Heart left ventricle (tissue), 13 donors: Measurements from ENCODE around the gene COLEC12.

Experiments used
- POLR2A ChIP-seq, 2 donors: fragments of 450-650 bp; IDR thresholded peaks; one replicate each; pipeline ENCODE4 v1.6.1; 2017; ENCODE audit warnings: antibody characterized with exemption in 2 of 2, mild to moderate bottlenecking in 2 of 2, moderate library complexity in 2 of 2
- TF ChIP-seq, protein P1 (sequence below), 12 donors: fragments of 200-600 bp; sonication (generic) in 4 of 12; IDR thresholded peaks; one replicate each; pipeline versions ENCODE4 v1.5.0 to v1.8.0; 2018 to 2022; ENCODE audit warnings: antibody characterized with exemption in 12 of 12, mild to moderate bottlenecking in 5 of 12
- donor health status: ischemic (EF 13 %, LVEDD 7.1; RV severe dilation, severe dysfunction).
- donor health status: DM: no; HTN: yes; CAD: no.
- donor health status: DM: no; HTN: no; CAD: no.
- donor health status: ischemic (EF 25% LVEDD 6.9; RV normal size, moderate dysfunction).
- donor health status: ischemic (EF 25% LVEDD 5.7; RV mildly dilated, moderate dysfunction).
- donor health status: ischemic (EF 35%, LVEDD 5.7; RV mildly dilated, moderate dysfunction).
- donor health status: nonischemic (EF 11% LVEDD 7.7; RV severe dilation, severe dysfunction).
- donor health status: DM: yes; HTN: yes; CAD: no.
- donor health status: PGD.
- donor health status: ischemic (EF 29% LVEDD 5.4; RV normal size, mild dysfunction).
- donor health status: nonischemic (EF 23%, LVEDD 6.1; RV moderate dilation, normal function).

DNA sequence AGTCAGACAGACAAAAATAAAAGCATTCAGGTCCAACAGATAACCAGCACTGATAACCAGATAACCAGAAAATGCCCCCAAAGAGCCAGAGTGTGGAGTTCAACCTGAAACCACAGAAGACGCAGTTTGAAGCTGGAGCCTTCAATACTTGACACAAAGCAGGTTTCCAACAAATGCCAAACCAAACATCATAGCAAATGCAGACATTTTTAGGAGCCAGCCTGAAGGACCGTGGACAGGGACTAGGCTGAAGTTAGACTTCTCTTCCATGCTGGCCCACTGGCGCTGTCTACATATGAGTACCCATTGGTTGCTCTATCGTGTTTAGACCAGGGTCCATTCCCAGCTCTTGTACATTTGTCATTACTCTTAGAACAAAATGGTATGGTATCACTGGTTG, 9.9 kb downstream of the COLEC12 start:
- TF ChIP-seq POLR2A (IDR thresholded peaks at IDR 0.05): no peak
- TF ChIP-seq, protein P1, sequence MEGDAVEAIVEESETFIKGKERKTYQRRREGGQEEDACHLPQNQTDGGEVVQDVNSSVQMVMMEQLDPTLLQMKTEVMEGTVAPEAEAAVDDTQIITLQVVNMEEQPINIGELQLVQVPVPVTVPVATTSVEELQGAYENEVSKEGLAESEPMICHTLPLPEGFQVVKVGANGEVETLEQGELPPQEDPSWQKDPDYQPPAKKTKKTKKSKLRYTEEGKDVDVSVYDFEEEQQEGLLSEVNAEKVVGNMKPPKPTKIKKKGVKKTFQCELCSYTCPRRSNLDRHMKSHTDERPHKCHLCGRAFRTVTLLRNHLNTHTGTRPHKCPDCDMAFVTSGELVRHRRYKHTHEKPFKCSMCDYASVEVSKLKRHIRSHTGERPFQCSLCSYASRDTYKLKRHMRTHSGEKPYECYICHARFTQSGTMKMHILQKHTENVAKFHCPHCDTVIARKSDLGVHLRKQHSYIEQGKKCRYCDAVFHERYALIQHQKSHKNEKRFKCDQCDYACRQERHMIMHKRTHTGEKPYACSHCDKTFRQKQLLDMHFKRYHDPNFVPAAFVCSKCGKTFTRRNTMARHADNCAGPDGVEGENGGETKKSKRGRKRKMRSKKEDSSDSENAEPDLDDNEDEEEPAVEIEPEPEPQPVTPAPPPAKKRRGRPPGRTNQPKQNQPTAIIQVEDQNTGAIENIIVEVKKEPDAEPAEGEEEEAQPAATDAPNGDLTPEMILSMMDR (IDR thresholded peaks at IDR 0.05): no peak
